Neural crest cell (in vitro differentiated cells): ENCODE data around the gene PHKA2. TPM values are rescaled to one million over a fixed set of nuclear protein-coding genes. Genes with fewer than 3 reads are reported as not detected.

ENCODE experiments used
- DNase-seq: peaks from one replicate; pipeline ENCODE4 v3.0.0; 2021; ENCODE audit warnings: low read depth, mixed read lengths, low spot score
- H3K27ac Mint-ChIP-seq: one replicate; pipeline ENCODE4 v1.8.0; 2021; ENCODE audit warnings: mild to moderate bottlenecking, mixed read lengths; ENCODE audit not compliant: unreplicated experiment
- H3K27me3 Mint-ChIP-seq: 2 replicates; pipeline ENCODE4 v1.8.0; 2021; ENCODE audit warnings: low read depth, mild to moderate bottlenecking, mixed read lengths
- H3K36me3 Mint-ChIP-seq: 2 replicates; pipeline ENCODE4 v1.8.0; 2021; ENCODE audit warnings: low read depth, mild to moderate bottlenecking, mixed read lengths
- H3K4me1 Mint-ChIP-seq: 2 replicates; pipeline ENCODE4 v1.8.0; 2021; ENCODE audit warnings: mixed read lengths
- H3K4me3 Mint-ChIP-seq: one replicate; pipeline ENCODE4 v1.8.0; 2021; ENCODE audit warnings: mild to moderate bottlenecking, mixed read lengths
- H3K9me3 Mint-ChIP-seq: 2 replicates; pipeline ENCODE4 v1.8.0; 2021; ENCODE audit warnings: mixed read lengths
- CTCF ChIP-seq: fragments of 200-600 bp; sonication (generic); conservative IDR thresholded peaks from 2 replicates; pipeline ENCODE4 v1.5.0; 2021; ENCODE audit warnings: antibody characterized with exemption, mild to moderate bottlenecking
- total RNA-seq: library from RNA; stranded (reverse); gene quantifications from 2 replicates; pipeline ENCODE4 v1.2.1, GENCODE V29; 2021

The PHKA2 gene
- total RNA-seq, 1 donor from 2014 or later, result 28.0 TPM

GRCh38 chrX:18900401-18900976 lies 83.4 kb downstream of the PHKA2 start:
- Mint-ChIP-seq H3K27ac (no peak overlapping the region), H3K36me3 (peaks cover 6% of the 10 kb centered on the region), H3K4me3 (no peak overlapping the region), H3K4me1 (peaks cover 6% of the 10 kb centered on the region), H3K27me3 (no peaks in the 10 kb centered on the region), H3K9me3 (no peaks in the 10 kb centered on the region)
- TF ChIP-seq CTCF, result no peak
- no peak for DNase-seq

- TF ChIP-seq CTCF, result peak; percentile 51
- Mint-ChIP-seq H3K36me3 (peaks cover 6% of the 10 kb centered on the region), H3K4me1 (peaks cover 6% of the 10 kb centered on the region)
Measured at GRCh38 chrX:18899796-18900380, 84.0 kb downstream of the PHKA2 start.

GRCh38 chrX:18898492-18898891 lies 85.4 kb downstream of the PHKA2 start:
- DNase-seq, result no peak
- no peak for TF ChIP-seq CTCF
- H3K9me3 Mint-ChIP-seq, result no peaks in the 10 kb centered on the region
- no peak overlapping the region for H3K4me3 Mint-ChIP-seq
- H3K36me3 Mint-ChIP-seq, result peaks cover 6% of the 10 kb centered on the region
- H3K4me1 Mint-ChIP-seq, result peaks cover 6% of the 10 kb centered on the region
- H3K27me3 Mint-ChIP-seq, result no peaks in the 10 kb centered on the region
- H3K27ac Mint-ChIP-seq, result no peak overlapping the region

More at GRCh38 chrX:18899796-18900380, 84.0 kb downstream of the PHKA2 start:
- no peak for DNase-seq
- no peak overlapping the region for H3K4me3 Mint-ChIP-seq
- H3K27me3 Mint-ChIP-seq, result no peaks in the 10 kb centered on the region
- H3K9me3 Mint-ChIP-seq, result no peaks in the 10 kb centered on the region
- H3K27ac Mint-ChIP-seq, result no peak overlapping the region

- DNase-seq, result no peak
- Mint-ChIP-seq H3K9me3 (no peaks in the 10 kb centered on the region), H3K27ac (no peak overlapping the region), H3K27me3 (no peaks in the 10 kb centered on the region), H3K36me3 (peaks cover 6% of the 10 kb centered on the region), H3K4me1 (peaks cover 6% of the 10 kb centered on the region), H3K4me3 (no peak overlapping the region)
- TF ChIP-seq CTCF, result no peak
Measured at GRCh38 chrX:18898091-18898490, 85.8 kb downstream of the PHKA2 start.

- Mint-ChIP-seq H3K4me1 (peaks cover 6% of the 10 kb centered on the region), H3K9me3 (no peaks in the 10 kb centered on the region), H3K27ac (no peak overlapping the region), H3K4me3 (no peak overlapping the region), H3K36me3 (peaks cover 8% of the 10 kb centered on the region), H3K27me3 (no peaks in the 10 kb centered on the region)
- TF ChIP-seq CTCF, result no peak
- no peak for DNase-seq
Measured at GRCh38 chrX:18897611-18898010, 86.3 kb downstream of the PHKA2 start.
